Chondrocyte (in vitro differentiated cells): ENCODE measurements around the gene IWS1. TPM values are rescaled to one million over a fixed set of nuclear protein-coding genes. Genes with fewer than 3 reads are reported as not detected.
A peak's percentile ranks its signal among the peaks of the same experiment; 100 is the strongest.

ENCODE experiments used
- DNase-seq: peaks from one replicate; pipeline ENCODE4 v3.0.0; 2021; ENCODE audit warnings: mixed read lengths, low spot score
- H3K27ac Mint-ChIP-seq: one replicate; pipeline ENCODE4 v1.8.0; 2021; ENCODE audit warnings: mild to moderate bottlenecking, moderate library complexity, mixed read lengths; ENCODE audit not compliant: unreplicated experiment
- H3K27me3 Mint-ChIP-seq: 2 replicates; pipeline ENCODE4 v1.8.0; 2021; ENCODE audit warnings: low read depth, mixed read lengths
- H3K36me3 Mint-ChIP-seq: 2 replicates; pipeline ENCODE4 v1.8.0; 2021; ENCODE audit warnings: low read depth, mixed read lengths
- H3K4me1 Mint-ChIP-seq: 2 replicates; pipeline ENCODE4 v1.8.0; 2021; ENCODE audit warnings: low read depth, mild to moderate bottlenecking, mixed read lengths
- H3K4me3 Mint-ChIP-seq: one replicate; pipeline ENCODE4 v1.8.0; 2021; ENCODE audit warnings: mild to moderate bottlenecking, moderate library complexity, mixed read lengths; ENCODE audit not compliant: unreplicated experiment
- H3K9me3 Mint-ChIP-seq: 2 replicates; pipeline ENCODE4 v1.8.0; 2021; ENCODE audit warnings: low read depth, mixed read lengths
- total RNA-seq: library from RNA; stranded (reverse); gene quantifications from 3 replicates; pipeline ENCODE4 v1.2.1, GENCODE V29; 2021
- TF ChIP-seq, protein P1 (sequence below): fragments of 200-600 bp; sonication (generic); IDR thresholded peaks from 2 replicates; pipeline ENCODE4 v1.5.0; 2021; ENCODE audit warnings: antibody characterized with exemption, mild to moderate bottlenecking, moderate library complexity

IWS1 gene
- total RNA-seq, 1 donor from 2014 or later, result 37.4 TPM

DNA sequence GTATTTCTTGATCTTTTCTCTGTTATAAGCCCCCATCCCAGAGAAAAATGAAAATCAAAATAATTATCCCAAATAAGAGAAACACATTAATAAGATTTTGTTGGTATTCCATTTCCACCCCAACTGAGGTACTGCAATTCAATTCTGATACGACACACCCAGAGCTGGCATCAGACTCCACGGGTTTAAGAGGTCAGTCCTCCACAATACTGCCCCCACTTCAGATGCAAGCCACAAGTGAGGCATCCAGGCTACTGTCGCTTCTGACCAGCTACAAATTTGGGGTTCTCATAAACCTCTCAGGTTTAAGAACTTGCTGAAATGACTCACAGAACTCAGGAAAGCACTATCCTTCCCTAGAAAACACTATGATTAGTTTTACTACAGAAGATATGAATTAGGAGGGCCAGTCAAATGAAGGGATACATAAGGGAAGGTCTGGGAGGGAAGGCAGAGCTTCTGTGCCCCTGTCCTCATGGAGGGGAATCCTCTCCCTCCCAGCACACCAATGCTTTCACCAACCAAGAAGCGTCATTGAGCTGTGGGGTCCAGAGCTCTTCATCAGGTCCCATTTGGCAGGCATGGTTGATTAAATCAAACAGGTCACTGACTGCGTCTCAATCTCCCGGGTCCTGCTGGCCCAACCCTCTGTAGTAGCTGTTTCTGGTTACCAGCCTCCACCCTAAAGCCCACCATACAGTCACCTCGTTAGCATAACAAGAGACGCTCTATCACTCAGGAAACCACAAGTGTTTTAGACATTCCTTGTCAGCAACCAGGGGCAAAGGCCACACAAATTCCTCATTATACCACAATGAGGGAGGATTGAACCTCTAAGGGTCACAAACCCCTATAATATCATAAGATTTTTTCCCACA, 46.2 kb downstream of the IWS1 start:
- peak overlapping the region; percentile 3 for H3K27ac Mint-ChIP-seq
- TF ChIP-seq, protein P1, sequence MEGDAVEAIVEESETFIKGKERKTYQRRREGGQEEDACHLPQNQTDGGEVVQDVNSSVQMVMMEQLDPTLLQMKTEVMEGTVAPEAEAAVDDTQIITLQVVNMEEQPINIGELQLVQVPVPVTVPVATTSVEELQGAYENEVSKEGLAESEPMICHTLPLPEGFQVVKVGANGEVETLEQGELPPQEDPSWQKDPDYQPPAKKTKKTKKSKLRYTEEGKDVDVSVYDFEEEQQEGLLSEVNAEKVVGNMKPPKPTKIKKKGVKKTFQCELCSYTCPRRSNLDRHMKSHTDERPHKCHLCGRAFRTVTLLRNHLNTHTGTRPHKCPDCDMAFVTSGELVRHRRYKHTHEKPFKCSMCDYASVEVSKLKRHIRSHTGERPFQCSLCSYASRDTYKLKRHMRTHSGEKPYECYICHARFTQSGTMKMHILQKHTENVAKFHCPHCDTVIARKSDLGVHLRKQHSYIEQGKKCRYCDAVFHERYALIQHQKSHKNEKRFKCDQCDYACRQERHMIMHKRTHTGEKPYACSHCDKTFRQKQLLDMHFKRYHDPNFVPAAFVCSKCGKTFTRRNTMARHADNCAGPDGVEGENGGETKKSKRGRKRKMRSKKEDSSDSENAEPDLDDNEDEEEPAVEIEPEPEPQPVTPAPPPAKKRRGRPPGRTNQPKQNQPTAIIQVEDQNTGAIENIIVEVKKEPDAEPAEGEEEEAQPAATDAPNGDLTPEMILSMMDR, result no peak
- no peak overlapping the region for H3K4me3 Mint-ChIP-seq
- H3K4me1 Mint-ChIP-seq, result no peaks in the 10 kb centered on the region
- H3K27me3 Mint-ChIP-seq, result no peaks in the 10 kb centered on the region
- peaks cover 12% of the 10 kb centered on the region for H3K9me3 Mint-ChIP-seq
- H3K36me3 Mint-ChIP-seq, result peaks cover 19% of the 10 kb centered on the region
- DNase-seq, result no peak

DNA sequence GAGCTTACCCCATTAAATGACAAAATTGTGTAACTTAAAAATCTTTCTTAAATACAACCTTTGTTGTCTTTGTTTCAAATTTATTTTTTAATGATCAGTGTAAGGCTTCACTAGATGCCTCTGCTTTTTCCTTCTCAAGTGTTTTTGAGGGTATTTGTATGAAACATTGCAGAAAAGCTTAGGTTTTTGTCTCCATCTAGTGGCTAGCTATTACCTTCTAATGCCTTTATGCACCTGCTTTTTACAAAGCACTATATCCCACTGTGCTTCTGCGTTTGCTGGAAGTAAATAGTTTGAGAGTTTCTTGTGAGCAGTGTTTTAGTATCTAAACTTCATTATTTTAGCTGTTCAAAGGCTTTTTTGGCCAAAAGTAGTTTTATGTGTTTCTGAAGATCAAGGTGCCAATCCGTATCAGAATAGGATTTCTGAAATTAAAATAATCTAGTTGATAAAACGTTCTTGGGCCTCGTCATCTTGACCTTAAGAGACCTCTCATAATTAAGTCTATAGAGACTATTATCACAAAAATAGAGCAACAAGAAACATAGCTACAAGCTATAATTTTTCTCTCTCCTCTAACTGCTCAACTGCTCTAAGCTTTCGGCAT, 47.0 kb downstream of the IWS1 start:
- DNase-seq, result no peak
- H3K27me3 Mint-ChIP-seq, result no peaks in the 10 kb centered on the region
- peaks cover 13% of the 10 kb centered on the region for H3K36me3 Mint-ChIP-seq
- H3K9me3 Mint-ChIP-seq, result peaks cover 14% of the 10 kb centered on the region
- H3K27ac Mint-ChIP-seq, result no peak overlapping the region
- no peaks in the 10 kb centered on the region for H3K4me1 Mint-ChIP-seq
- no peak overlapping the region for H3K4me3 Mint-ChIP-seq
- TF ChIP-seq, protein P1, result peak; percentile 90

DNA sequence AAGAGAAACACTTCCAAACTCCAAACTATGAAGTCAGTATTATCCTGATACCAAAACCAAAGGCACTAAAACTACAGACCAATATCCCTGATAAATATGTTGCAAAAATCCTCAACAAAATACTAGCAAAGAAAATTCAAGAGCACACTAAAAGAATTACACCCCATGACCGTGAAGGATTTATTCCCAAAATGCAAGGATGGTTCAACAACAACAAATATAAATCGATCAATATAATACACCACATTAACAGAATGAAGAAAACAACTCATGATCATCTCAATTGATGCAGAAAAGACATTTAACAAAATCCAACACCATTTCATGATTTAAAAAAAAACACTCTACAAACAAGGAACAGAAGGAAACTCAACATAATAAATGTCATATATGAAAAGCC, 50.5 kb downstream of the IWS1 start:
- Mint-ChIP-seq H3K36me3 (peaks cover 8% of the 10 kb centered on the region), H3K4me3 (no peak overlapping the region), H3K27ac (no peak overlapping the region), H3K4me1 (no peaks in the 10 kb centered on the region), H3K27me3 (no peaks in the 10 kb centered on the region), H3K9me3 (peaks cover 14% of the 10 kb centered on the region)
- TF ChIP-seq, protein P1, result no peak
- DNase-seq, result no peak

DNA sequence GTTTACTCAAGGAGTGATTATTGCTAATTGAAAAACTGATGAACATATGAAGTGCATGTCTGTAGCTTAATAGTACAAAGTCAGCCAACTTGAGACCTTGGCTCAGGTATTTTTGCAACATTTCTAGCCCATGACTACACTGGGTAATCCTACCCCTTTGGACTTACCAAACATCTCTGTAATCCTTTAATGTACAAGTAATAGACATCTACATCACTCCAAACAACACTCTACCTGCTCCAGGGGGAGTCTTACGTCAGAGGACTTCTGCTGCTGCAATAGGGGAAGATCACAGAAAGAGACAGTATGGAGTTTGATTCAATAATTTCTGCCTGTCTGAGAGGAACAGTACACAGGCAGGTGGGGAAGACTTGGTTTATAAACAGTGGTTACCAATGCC, 54.0 kb downstream of the IWS1 start:
- TF ChIP-seq, protein P1, result no peak
- DNase-seq, result no peak
- H3K36me3 Mint-ChIP-seq, result peaks cover 15% of the 10 kb centered on the region
- H3K9me3 Mint-ChIP-seq, result peaks cover 14% of the 10 kb centered on the region
- no peaks in the 10 kb centered on the region for H3K4me1 Mint-ChIP-seq
- H3K4me3 Mint-ChIP-seq, result no peak overlapping the region
- no peaks in the 10 kb centered on the region for H3K27me3 Mint-ChIP-seq
- no peak overlapping the region for H3K27ac Mint-ChIP-seq

DNA sequence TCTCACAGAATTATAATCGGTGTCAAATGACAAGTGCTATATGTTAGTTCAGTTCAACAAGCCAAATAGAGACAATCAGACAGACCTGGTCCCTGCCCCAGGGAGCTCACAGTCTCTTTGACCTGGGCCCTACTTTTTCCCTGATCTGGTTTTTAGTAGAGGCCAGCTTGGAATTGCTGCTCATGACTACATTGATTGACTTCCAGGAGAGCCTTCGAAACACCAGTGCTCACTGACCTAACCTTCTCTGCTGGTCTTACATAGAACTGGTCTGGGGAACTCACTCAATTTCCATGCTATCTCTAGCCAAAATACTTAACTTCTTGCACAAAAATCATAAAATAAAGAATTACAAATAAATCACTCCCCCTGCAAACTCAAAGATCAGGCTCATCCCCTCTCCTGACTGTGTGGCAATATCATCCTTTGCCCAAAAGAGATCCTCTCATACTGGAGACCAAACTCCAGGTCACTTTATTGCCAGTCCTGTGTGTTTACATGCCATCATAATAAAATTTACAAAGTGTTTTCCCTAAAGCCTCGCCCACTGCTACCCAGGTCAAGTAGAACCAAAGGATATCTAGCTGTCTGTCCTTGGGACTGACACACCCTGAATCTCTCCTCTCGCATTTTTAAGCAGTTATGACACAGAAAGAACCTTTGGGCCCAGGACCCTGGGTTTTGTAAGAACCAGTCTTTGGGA, 54.9 kb downstream of the IWS1 start:
- DNase-seq, result no peak
- H3K9me3 Mint-ChIP-seq, result peaks cover 13% of the 10 kb centered on the region
- TF ChIP-seq, protein P1, result no peak
- no peaks in the 10 kb centered on the region for H3K27me3 Mint-ChIP-seq
- no peak overlapping the region for H3K4me3 Mint-ChIP-seq
- no peak overlapping the region for H3K27ac Mint-ChIP-seq
- no peaks in the 10 kb centered on the region for H3K4me1 Mint-ChIP-seq
- peaks cover 15% of the 10 kb centered on the region for H3K36me3 Mint-ChIP-seq
